ENCODE results near the gene FOXO6.
A peak's percentile ranks its signal among the peaks of the same experiment; 100 is the strongest.

FOXO6 gene

DNA sequence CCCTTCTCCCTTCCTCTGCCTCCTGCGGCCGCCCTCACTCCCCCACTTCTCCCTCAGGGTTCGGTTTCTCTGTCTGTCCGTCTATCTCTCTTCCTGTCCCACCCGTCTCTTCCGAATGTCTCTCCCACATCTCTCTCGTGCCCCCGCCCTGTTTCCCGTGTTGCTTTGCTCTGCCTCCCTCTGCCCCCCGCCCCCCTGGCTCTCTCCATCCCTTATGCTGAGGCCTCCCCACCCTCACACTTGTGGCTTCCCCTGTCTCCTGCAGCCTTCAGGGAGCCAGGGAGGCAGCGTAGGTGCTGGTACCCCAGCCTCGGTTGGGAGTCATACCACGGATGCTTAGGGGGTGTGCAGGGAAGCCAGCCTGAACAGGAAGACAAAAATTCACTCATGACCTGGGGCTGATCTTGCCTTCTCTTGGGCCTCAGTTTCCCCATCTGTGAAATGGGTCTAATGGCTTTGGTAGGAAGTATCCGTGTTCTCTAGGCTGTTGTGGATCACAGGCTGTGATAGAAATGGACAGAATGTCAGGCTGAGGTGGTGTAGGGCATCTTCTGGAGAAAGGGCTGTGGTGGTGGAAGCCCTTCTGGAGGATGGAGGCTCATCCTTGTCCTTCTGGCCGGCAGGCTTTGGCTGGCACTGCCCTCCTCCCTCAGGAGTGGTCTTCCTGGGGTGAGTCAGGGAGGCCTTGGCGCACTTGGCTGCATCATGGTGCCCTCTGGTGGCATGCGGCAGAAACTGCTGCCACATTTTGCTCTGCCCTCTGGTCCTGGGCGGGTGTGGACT is 55.5 kb downstream of the FOXO6 start:
- no peaks in the 10 kb centered on the region for H3K36me3 ChIP-seq (ENCODE audit: insufficient read depth, low read length)
- peaks cover 17% of the 10 kb centered on the region for H3K4me1 ChIP-seq (ENCODE audit: control insufficient read depth, insufficient read depth, low read length)
- no peaks in the 10 kb centered on the region for H3K9me3 ChIP-seq (replicated peaks; ENCODE audit: low read length)
- H3K27me3 ChIP-seq (ENCODE audit: control insufficient read depth, insufficient read depth, low read length), result peaks cover 7% of the 10 kb centered on the region
- no peak overlapping the region for H3K9ac ChIP-seq (ENCODE audit: low read depth, low read length)
- no peak overlapping the region for H3K4me3 ChIP-seq (ENCODE audit: low read length)
- no peak overlapping the region for H3K4me2 ChIP-seq (ENCODE audit: low read length)

DNA sequence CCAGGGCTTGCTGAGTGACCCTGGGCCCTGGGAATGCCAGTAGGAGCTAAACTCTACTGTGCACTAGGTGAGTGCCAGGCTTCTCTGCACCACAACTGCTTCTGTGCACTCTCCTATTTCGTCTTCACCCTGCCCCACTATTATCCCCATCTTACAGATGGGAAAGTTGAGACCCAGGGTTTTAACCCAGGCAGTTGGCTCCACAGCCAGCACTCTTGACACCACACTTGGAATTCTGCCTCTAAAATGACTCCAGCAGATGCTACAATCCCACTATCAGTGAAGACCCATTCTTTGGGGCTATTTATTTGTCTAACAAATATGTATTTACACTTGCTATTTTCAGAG is 56.1 kb downstream of the FOXO6 start:
- Histone ChIP-seq H3K9ac (ENCODE audit: low read depth, low read length) (no peak overlapping the region), H3K4me3 (ENCODE audit: low read length) (no peak overlapping the region), H3K4me1 (ENCODE audit: control insufficient read depth, insufficient read depth, low read length) (peaks cover 17% of the 10 kb centered on the region), H3K4me2 (ENCODE audit: low read length) (no peak overlapping the region), H3K36me3 (ENCODE audit: insufficient read depth, low read length) (no peaks in the 10 kb centered on the region), H3K27me3 (ENCODE audit: control insufficient read depth, insufficient read depth, low read length) (peaks cover 5% of the 10 kb centered on the region), H3K9me3 (replicated peaks; ENCODE audit: low read length) (no peaks in the 10 kb centered on the region)

DNA sequence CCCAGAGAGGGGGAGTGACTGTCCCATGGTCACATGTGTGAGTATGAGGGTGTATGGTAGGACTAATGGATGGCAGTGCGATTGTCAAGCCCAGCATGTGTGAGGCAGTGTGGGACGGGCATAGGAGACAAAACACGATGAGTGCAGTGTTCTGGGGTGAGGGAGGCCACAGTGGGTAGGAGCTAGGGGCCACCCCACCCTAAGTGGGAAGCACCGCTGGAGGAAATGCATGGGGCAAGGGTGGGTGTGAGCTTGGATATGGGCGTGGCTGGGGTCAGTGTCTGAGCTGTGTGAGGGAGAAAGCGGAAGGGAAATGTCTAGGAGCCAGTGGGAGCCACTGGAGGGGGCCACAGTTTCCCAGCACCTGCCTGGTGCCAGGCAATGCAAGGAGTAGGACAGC is 56.5 kb downstream of the FOXO6 start:
- no peak overlapping the region for H3K4me2 ChIP-seq (ENCODE audit: low read length)
- peaks cover under 1% of the 10 kb centered on the region for H3K27me3 ChIP-seq (ENCODE audit: control insufficient read depth, insufficient read depth, low read length)
- peaks cover 17% of the 10 kb centered on the region for H3K4me1 ChIP-seq (ENCODE audit: control insufficient read depth, insufficient read depth, low read length)
- H3K9ac ChIP-seq (ENCODE audit: low read depth, low read length), result no peak overlapping the region
- H3K4me3 ChIP-seq (ENCODE audit: low read length), result no peak overlapping the region
- H3K36me3 ChIP-seq (ENCODE audit: insufficient read depth, low read length), result no peaks in the 10 kb centered on the region
- no peaks in the 10 kb centered on the region for H3K9me3 ChIP-seq (replicated peaks; ENCODE audit: low read length)

- H3K4me2 ChIP-seq (ENCODE audit: low read length), result peak overlapping the region; percentile 32
- H3K36me3 ChIP-seq (ENCODE audit: insufficient read depth, low read length), result no peaks in the 10 kb centered on the region
- peaks cover 26% of the 10 kb centered on the region for H3K4me1 ChIP-seq (ENCODE audit: control insufficient read depth, insufficient read depth, low read length)
- H3K4me3 ChIP-seq (ENCODE audit: low read length), result no peak overlapping the region
- H3K9me3 ChIP-seq (replicated peaks; ENCODE audit: low read length), result no peaks in the 10 kb centered on the region
- no peaks in the 10 kb centered on the region for H3K27me3 ChIP-seq (ENCODE audit: control insufficient read depth, insufficient read depth, low read length)
- peak overlapping the region; percentile 21 for H3K9ac ChIP-seq (ENCODE audit: low read depth, low read length)
Measured at GRCh38 chr1:41418857-41419583, 57.8 kb downstream of the FOXO6 start.

DNA sequence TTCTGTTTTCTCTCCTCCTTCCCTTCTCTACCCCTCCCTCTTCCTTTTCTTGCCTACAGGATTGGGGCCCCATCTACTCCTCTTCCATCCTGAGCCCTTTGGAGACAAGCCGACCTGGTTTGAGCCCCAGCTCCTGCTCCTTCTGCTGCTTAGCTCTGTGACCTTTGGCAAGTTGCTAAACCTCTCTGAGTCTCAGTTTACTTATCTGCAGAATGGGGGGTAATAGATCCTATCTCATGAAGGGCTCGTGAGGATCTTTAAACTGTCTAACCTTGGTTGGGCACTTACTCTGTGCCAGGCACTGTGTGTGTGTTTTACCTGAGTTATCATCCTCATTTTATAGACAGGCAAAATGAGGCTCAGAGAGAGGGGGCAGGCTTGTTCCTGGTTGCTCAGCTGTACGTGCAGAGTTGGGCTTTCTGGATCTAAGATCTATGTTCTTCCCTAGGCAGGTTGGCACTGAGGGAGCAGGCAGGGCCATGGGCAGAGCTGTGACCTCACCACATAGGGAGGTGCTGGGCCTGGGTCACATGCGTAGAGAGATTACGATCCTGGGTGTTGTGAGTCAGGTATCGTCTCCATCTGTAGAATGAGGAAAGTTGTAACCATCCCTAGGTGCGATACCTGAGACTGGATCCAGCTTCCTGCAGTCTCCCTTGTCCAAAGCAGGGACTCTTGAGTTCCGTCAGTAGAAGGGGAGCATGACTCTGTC is 58.5 kb downstream of the FOXO6 start:
- no peak overlapping the region for H3K9ac ChIP-seq (ENCODE audit: low read depth, low read length)

GRCh38 chr1:41420351-41420750 is 59.1 kb downstream of the FOXO6 start:
- Histone ChIP-seq H3K9ac (ENCODE audit: low read depth, low read length) (no peak overlapping the region), H3K4me1 (ENCODE audit: control insufficient read depth, insufficient read depth, low read length) (peaks cover 29% of the 10 kb centered on the region), H3K36me3 (ENCODE audit: insufficient read depth, low read length) (no peaks in the 10 kb centered on the region), H3K4me2 (ENCODE audit: low read length) (no peak overlapping the region), H3K9me3 (replicated peaks; ENCODE audit: low read length) (no peaks in the 10 kb centered on the region), H3K27me3 (ENCODE audit: control insufficient read depth, insufficient read depth, low read length) (no peaks in the 10 kb centered on the region), H3K4me3 (ENCODE audit: low read length) (no peak overlapping the region)

More for the DNA sequence above, 58.5 kb downstream of the FOXO6 start:
- peaks cover 29% of the 10 kb centered on the region for H3K4me1 ChIP-seq (ENCODE audit: control insufficient read depth, insufficient read depth, low read length)
- no peaks in the 10 kb centered on the region for H3K9me3 ChIP-seq (replicated peaks; ENCODE audit: low read length)
- no peak overlapping the region for H3K4me3 ChIP-seq (ENCODE audit: low read length)
- no peaks in the 10 kb centered on the region for H3K36me3 ChIP-seq (ENCODE audit: insufficient read depth, low read length)
- H3K27me3 ChIP-seq (ENCODE audit: control insufficient read depth, insufficient read depth, low read length), result no peaks in the 10 kb centered on the region
- H3K4me2 ChIP-seq (ENCODE audit: low read length), result no peak overlapping the region

- Histone ChIP-seq H3K4me3 (ENCODE audit: low read length) (no peak overlapping the region), H3K9me3 (replicated peaks; ENCODE audit: low read length) (no peaks in the 10 kb centered on the region), H3K9ac (ENCODE audit: low read depth, low read length) (no peak overlapping the region), H3K4me1 (ENCODE audit: control insufficient read depth, insufficient read depth, low read length) (peaks cover 29% of the 10 kb centered on the region), H3K4me2 (ENCODE audit: low read length) (no peak overlapping the region), H3K27me3 (ENCODE audit: control insufficient read depth, insufficient read depth, low read length) (no peaks in the 10 kb centered on the region), H3K36me3 (ENCODE audit: insufficient read depth, low read length) (no peaks in the 10 kb centered on the region)
Measured at GRCh38 chr1:41420860-41421259, 59.6 kb downstream of the FOXO6 start.

DNA sequence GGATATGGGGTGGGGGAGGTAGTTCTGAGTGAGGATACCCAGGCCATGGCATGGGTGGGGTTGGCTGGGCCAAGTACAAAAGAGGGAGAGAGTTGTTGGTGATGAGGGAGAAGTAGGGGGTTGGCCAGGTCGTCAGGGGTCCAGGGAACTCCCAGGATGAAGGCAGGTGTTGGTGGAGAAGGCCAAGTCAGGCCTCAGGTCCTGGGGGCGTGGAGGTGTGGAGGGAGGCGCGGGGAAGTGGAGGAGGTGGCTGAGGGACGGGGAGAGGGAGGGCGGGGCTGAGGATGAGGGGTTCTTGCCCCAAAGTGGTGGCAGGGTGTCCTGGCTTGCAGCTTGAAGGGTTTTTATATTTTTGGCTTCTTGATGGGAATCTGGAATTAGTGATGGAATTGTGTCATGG is 61.1 kb downstream of the FOXO6 start:
- no peak overlapping the region for H3K4me3 ChIP-seq (ENCODE audit: low read length)
- no peaks in the 10 kb centered on the region for H3K36me3 ChIP-seq (ENCODE audit: insufficient read depth, low read length)
- H3K9me3 ChIP-seq (replicated peaks; ENCODE audit: low read length), result no peaks in the 10 kb centered on the region
- H3K4me2 ChIP-seq (ENCODE audit: low read length), result no peak overlapping the region
- peaks cover 29% of the 10 kb centered on the region for H3K4me1 ChIP-seq (ENCODE audit: control insufficient read depth, insufficient read depth, low read length)
- no peaks in the 10 kb centered on the region for H3K27me3 ChIP-seq (ENCODE audit: control insufficient read depth, insufficient read depth, low read length)
- H3K9ac ChIP-seq (ENCODE audit: low read depth, low read length), result no peak overlapping the region

DNA sequence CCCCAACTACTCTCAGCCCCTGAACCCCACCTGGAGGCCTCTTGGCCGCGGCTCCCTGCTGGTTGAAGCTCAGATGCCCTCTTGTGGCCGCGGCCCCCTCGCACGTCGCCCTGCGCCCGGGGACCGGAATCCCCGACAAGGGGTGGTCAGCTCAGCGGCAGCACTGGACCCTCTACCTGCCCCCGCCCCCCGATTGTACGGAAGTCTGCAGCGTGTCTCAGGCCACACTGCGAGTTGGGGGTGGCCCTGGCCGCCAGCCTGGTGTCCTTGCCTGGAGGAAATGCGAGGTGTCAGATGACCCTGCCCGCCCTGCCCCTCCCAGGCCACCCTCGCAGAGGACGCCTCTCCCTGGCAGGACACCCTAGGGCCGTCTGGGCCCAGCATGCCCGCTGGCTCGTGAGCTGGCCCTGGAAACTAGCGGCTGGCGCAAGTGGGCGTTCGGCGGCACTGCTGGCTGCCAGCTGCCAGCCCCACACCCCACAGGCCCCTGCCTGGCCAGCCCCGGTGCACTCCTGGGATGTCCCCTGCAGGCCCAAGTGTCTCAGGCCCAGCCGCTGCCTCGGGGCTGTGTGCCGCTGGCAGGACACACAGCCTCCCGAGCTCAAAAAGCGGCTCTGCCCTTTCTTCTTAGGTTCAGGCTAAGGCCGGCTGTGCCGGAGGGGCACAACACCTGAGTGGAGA is 62.4 kb downstream of the FOXO6 start:
- no peaks in the 10 kb centered on the region for H3K9me3 ChIP-seq (replicated peaks; ENCODE audit: low read length)
- peaks cover 21% of the 10 kb centered on the region for H3K4me1 ChIP-seq (ENCODE audit: control insufficient read depth, insufficient read depth, low read length)
- peak overlapping the region; percentile 77 for H3K9ac ChIP-seq (ENCODE audit: low read depth, low read length)
- H3K36me3 ChIP-seq (ENCODE audit: insufficient read depth, low read length), result no peaks in the 10 kb centered on the region
- peak overlapping the region; percentile 63 for H3K4me3 ChIP-seq (ENCODE audit: low read length)
- no peaks in the 10 kb centered on the region for H3K27me3 ChIP-seq (ENCODE audit: control insufficient read depth, insufficient read depth, low read length)
- peak overlapping the region; percentile 78 for H3K4me2 ChIP-seq (ENCODE audit: low read length)

- Histone ChIP-seq H3K9me3 (replicated peaks; ENCODE audit: low read length) (no peaks in the 10 kb centered on the region), H3K4me2 (ENCODE audit: low read length) (peak overlapping the region; percentile 78), H3K27me3 (ENCODE audit: control insufficient read depth, insufficient read depth, low read length) (no peaks in the 10 kb centered on the region), H3K36me3 (ENCODE audit: insufficient read depth, low read length) (no peaks in the 10 kb centered on the region), H3K4me3 (ENCODE audit: low read length) (peak overlapping the region; percentile 63), H3K9ac (ENCODE audit: low read depth, low read length) (no peak overlapping the region), H3K4me1 (ENCODE audit: control insufficient read depth, insufficient read depth, low read length) (peaks cover 12% of the 10 kb centered on the region)
Measured at GRCh38 chr1:41424581-41425118, 63.4 kb downstream of the FOXO6 start.

DNA sequence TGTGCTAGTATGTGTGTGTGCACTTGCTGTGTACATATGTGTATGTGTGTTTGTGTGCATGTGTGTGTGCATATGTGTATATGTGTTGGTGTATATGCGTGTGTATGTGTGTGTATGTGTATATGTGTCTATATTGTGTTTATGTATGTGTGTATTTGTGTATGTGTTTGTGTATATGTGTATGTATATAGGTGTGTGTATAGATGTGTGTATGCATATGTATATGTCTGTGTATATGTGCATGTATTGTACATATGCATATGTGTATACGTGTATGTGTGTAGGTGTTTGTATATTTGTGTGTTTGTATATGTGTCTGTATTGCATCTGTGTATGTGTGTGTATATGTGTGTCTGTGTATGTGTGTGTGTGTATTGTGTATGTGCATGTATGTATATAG is 64.1 kb downstream of the FOXO6 start:
- H3K9me3 ChIP-seq (replicated peaks; ENCODE audit: low read length), result no peaks in the 10 kb centered on the region
- H3K4me2 ChIP-seq (ENCODE audit: low read length), result no peak overlapping the region
- no peaks in the 10 kb centered on the region for H3K36me3 ChIP-seq (ENCODE audit: insufficient read depth, low read length)
- no peak overlapping the region for H3K4me3 ChIP-seq (ENCODE audit: low read length)
- no peaks in the 10 kb centered on the region for H3K27me3 ChIP-seq (ENCODE audit: control insufficient read depth, insufficient read depth, low read length)
- no peak overlapping the region for H3K9ac ChIP-seq (ENCODE audit: low read depth, low read length)
- peaks cover 12% of the 10 kb centered on the region for H3K4me1 ChIP-seq (ENCODE audit: control insufficient read depth, insufficient read depth, low read length)
